GM18909 (cell line): Measurements from ENCODE around the gene SLAMF6.
"Not testable (repeated sequence)": the region's sequence is repeated elsewhere in the genome, so short reads cannot be mapped to it uniquely, and the experiment has no call there.

Experiments
- ATAC-seq: cut with Tn5 transposase; IDR thresholded peaks from one replicate; pipeline ENCODE4 v1.9.1; 2021; ENCODE audit warnings: mild to moderate bottlenecking; ENCODE audit not compliant: unreplicated experiment, poor library complexity

The SLAMF6 gene

DNA sequence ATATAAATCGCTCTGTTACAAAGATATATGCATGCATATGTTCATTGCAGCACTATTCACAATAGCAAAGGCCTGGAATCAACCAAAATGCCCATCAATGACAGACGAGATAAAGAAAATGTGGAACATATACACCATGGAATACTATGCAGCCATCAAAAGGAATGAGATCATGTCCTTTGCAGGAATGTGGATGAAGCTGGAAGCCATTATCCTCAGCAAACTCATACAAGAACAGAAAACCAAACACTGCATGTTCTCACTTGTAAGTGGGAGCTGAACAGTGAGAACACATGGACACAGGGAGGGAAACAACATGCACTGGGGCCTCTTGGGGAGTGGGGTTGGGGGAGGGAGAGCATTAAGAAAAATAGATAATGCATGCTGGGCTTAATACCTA lies 5.5 kb downstream of the SLAMF6 start:
- ATAC-seq = not testable (repeated sequence)

DNA sequence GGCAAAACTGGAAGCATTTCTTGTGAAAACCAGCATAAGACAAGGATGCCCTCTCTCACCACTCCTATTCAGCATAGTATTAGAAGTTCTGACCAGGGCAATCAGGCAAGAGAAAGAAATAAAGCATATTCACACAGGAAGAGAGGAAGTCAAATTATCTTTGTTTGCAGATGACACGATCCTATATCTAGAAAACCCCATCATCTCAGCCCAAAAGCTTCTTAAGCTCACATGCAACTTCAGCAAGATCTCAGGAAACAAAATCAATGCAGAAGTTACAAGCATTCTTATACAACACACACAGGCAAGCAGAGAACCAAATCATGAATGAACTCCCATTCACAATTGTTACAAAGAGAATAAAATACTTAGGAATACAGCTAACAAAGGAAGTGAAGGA lies 7.1 kb downstream of the SLAMF6 start:
- not testable (repeated sequence) for ATAC-seq

DNA sequence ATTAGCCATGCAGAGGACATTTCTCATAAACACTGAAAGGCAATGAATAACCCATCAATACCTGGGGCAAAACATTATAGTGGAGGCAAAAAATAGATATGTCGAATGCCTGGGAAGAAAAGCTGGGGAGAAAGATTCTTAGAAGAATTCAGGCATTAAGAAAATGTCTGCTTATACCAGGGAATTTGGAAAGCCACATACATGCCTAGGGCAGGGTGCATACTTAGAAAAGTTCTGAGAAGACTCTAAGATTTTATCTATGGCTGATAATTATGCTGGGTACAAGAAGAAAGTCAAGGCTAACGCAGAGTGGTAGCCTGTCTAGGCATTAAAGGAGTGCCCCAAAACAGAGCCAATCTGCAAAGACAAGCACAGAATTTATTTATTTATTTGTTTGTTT lies 18.4 kb downstream of the SLAMF6 start:
- no peak for ATAC-seq

DNA sequence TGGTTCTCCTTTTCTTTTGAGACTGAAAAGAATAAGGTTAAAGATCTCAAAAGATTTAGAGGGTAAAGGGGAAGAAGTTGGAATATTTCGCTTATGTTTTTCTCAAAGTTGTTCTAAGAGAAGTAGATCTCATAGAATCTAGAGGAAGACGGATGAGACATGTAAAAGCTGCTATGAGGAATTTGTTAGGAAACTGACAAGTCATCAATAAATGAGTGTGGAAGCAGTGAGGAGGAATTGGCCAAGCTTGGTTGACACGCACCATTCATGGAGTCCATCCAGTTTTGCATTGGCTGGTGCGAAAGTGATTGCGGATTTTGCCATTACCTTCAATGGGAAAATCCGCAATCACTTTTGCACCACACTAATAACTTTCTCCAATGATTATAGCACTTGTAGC lies 20.0 kb downstream of the SLAMF6 start:
- no peak for ATAC-seq

DNA sequence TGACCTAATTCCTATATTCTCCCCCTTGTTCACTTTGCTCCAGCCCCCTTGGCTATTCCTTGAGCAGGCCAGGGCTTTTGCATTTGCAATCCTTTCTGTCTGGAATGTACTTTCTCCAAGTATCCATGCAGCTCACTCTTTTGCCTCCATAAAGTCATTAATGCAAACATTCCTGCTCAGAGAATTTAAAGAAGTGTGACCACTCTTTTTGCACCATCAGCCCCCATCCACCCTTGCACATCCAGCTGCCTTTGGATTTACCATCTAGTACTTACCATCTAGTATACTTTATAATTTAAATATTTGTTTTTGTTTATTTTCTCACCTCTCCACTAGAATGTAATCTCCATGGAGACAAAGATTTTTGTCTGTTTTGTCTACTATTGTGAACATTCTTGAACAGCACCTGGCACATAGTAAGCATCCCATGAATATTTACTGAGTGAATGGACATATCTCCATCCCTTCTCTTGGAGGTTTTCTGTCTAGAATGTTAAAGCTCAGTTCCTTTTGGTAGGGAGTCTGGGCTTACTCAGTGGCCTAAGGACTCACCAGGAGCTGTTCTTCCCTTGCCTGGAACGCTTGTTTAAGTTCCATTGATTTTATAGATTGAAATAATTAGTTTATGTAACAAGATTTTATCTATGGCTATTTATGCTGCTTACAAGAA lies 22.6 kb downstream of the SLAMF6 start:
- ATAC-seq = no peak

DNA sequence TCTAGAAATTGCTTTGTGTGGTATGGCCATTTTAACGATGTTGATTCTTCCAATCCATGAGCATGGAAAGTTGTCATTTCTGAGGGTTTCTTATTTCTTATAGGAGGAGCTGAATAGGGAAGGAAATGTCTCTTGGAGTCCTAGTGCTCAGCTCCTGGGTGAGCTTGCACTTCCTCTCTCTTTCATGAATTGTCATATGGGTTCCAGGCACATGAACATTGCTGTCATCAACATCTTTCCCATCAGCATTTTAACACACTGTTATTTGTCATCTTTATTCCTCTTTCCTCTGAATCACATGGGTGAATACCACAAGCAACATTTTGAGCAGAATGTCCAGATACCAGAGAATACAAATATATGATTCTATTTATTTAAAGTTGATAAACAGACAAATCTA lies 23.4 kb downstream of the SLAMF6 start:
- no peak for ATAC-seq

DNA sequence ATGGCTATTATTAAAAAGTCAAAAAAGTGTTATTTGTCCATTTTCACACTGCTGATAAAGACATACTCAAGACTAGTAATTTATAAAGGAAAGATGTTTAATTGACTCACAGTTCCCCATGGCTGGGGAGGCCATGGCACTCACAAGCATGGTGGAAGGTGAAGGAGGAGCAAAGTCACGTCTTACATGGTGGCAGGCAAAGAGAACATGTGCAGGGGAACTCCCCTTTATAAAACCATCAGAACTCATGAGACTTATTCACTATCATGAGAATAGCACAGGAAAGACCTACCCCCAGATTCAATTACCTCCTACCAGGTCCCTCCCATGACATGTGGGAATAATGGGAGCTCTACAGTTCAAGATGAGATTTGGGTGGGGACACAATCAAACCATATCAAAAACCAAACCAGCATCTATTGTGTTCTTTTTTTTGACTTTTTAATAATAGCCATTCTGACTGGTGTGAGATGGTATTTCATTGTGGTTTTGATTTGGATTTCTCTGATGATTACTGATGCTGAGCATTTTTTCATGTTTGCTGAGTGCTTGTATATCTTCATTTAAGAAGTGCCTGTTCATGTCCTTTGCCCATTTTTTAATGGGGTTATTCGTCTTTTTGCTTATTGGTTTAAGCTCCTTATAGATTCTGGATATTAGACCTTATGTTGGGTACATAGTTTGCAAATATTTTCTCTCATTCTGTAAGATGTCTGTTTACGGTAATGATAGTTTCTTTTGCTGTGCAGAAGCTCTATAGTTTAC lies 24.6 kb downstream of the SLAMF6 start:
- not testable (repeated sequence) for ATAC-seq

DNA sequence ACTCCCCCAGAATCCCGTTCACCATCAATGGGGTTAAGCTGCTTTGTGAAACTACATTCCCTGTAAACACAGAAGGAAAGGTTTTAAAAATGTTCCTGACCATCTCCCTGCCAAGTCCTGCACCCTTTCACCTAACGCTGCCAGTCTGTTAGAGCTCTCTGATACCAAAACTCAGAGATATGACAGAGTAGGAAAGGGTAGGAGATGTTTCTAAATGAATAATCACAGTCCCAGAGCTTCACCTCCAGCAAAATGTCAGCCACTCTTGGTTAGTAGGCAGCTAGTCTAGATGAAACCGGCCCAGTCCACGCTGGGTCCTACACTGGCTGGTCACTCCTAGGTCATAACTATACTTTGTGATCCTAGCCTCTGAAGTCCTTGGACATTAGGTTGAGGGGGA lies 26.7 kb downstream of the SLAMF6 start:
- no peak for ATAC-seq

DNA sequence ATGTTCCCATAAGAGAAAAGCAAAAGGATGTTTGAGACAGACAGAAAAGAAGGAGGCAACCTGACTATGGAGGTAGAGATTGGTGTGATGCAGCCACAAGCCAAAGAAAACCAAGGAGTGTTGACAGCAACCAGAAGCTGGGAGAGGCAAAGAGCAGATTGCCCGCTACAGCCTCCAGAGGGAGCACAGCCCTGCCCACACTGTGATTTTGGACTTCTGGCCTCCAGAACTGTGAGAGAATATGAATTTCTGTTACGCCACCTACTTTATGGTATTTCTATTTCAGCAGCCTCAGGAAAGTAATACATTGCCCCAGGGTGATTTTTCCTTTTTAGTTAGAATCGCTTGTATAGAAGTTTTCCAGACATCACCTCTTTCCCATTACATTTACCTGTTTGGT lies 28.4 kb downstream of the SLAMF6 start:
- no peak for ATAC-seq

DNA sequence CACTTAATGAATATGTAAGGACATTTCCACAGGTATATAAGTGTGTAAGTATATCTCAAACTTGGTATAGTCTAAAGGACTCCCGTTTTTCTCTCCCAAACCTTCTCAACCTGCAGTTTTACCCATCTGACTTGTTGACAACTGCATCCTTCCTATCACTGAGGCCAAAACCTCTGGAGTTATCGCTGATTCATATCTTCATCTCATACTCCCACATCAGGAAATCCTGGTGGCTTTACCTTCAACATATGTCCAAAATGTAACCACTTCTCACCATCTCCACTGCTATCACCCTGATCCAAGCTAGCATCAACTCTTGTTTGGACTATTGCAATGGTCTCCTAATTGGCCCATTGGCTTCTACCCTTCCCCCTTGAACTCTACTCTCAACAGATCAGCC lies 30.4 kb downstream of the SLAMF6 start:
- no peak for ATAC-seq

DNA sequence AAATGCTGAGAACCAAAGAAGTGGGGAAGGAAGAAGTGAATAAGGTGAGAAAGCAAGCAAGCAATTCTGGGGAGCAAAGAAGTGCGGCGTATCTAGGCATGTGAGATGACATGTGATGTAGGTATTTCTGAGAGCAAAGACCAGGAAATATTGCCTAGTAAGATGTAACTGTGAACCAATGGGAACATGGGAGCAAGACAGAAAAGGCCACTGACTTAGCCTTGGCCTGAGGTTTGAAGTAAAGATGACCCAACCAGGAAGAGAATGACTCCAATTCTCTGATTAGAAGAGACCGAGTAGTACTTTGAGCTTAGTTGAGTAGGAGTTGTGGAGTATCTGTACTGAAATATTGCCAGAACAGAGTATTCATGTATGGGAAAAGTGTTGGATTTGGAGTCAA lies 31.1 kb downstream of the SLAMF6 start:
- ATAC-seq = no peak

DNA sequence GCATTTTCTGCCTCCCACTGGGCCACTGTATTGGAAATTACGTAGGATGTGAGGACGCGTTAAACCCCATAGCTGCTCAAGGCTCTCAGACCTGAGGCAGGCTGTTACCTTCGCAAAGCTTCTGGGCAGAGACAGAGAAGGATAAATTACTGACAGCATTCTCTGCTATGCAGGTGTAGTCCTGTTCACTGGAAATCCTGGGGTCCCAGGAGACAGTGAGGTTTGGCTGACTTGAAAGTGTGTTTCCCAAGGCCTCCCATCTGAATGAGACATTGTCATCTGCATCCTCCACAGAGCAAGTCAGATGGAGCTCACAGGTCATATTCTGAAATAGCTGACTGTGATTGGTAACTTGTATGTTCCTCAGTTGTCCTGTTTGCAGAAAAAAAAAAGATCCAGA lies 32.0 kb downstream of the SLAMF6 start:
- no peak for ATAC-seq

DNA sequence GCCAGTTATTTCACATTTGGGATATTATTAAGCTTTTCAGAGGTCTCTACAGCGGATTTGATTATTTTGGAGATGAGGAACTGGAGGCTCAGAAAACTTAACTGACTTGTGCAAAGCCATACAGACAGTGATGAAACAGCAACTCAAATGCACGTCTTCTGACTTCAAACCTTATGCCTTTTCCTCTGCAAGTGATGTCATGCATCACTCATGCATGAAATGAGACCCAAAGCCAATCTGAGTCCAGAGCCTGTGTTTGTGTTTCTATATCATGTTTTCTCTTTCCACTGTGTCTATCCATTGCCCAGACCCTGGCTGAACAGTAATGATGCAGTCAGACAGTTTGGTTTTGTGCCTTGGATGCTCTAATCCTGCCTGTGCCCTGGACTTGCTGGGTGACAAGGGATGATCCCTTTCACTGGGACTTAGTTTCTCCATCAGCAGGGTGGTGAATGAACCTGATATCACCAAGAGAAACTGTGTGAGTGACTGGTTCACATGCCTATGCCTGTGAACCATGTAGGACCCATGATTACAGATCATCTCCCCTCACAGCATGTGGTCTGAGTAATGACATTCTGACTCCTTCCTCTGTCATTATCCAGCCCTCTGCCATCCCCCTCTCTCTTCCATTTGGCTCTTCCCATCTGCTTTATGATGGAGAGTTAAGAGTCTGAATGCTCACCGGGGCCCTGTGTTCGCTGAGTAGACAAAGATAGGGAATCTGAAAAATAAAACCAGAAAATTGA lies 33.4 kb downstream of the SLAMF6 start:
- ATAC-seq = no peak

DNA sequence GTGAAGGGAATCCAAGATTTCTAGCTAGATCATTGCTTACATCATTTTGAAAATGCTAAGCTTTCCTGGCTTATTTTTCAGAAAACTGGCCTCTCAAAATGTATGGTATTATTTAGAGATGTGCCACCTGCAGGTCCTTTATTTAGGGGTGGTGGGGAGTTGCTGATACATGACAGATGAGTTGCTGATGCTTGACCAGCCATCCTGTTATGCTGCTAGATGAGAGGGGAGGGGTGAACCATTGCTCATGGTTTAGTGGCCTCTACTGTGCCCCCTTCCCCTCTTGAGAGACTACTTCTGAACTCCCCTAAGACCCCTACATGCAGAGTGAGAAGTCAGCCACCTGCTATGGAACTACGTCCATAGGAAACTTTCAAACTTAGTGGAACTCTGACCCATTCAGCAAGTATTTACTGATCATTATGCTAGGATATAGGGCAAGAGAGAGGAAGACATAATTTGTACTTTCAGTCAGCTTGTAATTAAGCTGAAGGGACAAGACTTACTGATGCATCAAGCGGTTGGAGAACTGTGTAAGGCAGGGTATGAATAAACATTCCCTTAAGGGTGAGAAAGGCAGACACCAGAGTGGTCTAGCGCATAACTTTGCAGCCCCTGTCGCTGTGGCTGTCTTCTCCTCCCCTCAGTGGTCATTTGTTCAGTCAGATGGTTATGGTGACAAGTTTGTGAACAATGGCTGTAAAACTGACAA lies 34.6 kb downstream of the SLAMF6 start:
- ATAC-seq = no peak

DNA sequence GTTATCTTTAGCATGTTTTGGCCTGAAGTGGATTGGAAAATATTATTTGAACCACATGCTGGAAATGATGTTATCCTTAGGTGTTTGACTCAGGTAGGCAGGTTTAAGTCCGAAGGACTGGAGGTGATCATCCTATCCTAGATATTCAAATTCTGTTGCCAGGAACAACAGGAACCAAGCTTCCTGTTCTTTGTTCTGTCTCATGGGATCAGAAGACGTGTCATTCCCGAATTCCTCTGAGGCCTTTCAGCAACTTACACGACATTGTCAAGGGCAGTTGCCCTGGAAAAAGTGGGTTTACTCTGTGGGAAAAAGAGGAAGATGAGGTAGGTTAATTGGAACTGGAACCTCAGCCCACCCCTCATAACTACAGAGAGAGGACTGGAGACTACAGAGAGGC lies 36.6 kb downstream of the SLAMF6 start:
- no peak for ATAC-seq

DNA sequence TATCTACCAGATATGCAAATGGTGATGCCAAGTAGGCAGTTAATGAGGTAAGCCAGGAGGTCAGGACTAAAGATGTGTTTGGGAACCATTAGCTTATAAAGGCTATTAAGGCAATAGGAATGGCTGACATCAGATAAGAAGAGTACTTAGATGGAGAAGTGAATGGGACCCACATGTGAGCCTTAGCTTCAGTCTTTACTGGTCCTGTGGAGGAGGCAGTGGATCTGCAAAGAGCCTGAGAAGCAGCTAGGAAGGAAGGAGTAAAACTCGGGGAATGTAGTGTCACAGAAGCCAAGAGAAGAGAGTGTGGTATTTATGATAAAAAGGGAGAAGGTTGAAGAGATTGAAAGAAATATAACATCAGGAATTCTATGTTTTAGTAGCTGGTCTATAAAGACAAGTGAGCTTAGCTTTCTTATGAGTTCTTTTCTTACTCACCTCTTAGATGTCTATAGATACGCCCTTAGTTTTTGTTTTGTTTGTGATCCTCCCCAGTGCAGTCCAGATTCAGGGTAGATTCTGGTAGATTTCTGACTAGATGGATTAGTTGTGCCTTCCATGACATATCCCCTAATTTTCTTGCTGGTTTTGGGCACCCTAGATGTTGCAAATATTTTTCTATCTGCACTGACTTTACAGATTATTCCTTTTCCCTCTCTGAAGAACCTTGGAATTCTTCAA lies 39.4 kb downstream of the SLAMF6 start:
- no peak for ATAC-seq

DNA sequence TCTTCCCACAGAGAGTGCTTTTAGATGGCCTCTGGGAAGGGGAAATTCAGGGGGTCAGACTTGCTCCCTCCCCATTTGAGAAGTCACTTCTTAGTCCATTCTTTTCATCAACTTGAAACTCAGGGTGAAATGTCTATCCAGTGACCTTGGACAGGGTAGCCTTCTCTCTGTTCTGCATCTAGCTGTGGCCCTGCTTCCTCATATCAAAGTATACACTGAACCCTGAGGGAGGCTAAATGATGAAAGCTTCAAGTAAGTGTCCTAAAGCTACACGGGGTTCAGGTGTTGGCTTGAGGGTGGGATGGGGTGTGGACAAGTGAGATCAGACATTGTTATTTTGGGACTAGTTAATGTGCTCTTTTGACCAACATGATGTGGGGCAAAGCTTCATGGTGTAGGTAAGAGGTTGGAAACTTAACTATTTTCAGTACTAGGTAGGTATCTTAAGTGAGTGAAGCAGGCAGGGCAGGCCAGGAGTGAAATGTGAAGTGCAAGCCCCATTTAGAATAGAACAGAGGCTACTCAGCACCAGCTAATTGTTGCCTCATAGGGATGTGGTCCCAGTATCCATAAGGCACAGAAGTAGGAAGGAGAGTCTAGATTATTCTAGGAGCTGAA lies 41.0 kb downstream of the SLAMF6 start:
- no peak for ATAC-seq

DNA sequence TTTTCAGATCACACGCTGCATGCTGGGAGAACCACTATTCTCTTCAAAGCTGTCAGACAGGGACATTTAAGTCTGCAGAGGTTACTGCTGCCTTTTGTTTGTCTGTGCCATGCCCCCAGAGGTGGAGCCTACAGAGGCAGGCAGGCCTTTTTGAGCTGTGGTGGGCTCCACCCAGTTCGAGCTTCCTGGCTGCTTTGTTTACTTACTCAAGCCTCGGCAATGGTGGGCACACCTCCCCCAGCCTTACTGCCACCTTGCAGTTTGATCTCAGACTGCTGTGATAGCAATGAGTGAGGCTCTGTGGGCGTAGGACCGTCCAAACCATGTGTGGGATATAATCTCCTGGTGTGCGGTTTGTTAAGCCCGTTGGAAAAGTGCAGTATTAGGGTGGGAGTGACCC lies 42.3 kb downstream of the SLAMF6 start:
- ATAC-seq = not testable (repeated sequence)

DNA sequence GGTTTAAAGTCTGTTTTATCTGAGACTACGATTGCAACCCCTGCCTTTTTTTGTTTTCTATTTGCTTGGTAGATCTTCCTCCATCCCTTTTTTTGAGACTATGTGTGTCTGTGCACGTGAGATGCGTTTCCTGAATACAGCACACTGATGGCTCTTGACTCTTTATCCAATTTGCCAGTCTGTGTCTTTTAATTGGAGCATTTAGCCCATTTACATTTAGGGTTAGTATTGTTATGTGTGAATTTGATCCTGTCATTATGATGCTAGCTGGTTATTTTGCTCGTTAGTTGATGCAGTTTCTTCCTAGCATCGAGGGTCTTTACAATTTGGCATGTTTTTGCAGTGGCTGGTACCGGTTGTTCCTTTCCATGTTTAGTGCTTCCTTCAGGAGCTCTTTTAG lies 44.0 kb downstream of the SLAMF6 start:
- ATAC-seq = not testable (repeated sequence)
